T-helper 2 cell (primary cell): ENCODE measurements around the gene MAGEB16.

Source experiments
- DNase-seq, 5 experiments: peaks; one replicate each; pipeline versions ENCODE4 v3.0.0 to v3.0.0-alpha.2; 2012 to 2022
- total RNA-seq, 2 donors: gene quantifications; one replicate each; lab custom pipeline; 2026; lab: John Stamatoyannopoulos, UW

Gene MAGEB16
- total RNA-seq, result 0 reads per million in 2 donors

- no peak for DNase-seq
These were observed at the start of gene MAGEB16 for GRCh38 chrX:35798042-35798441. MAGEB16 (plus strand) TSS chrX:35798342; CDS start chrX:35802197, 3,855 bp downstream.

- DNase-seq, result no peak
These were observed 24.1 kb upstream of the MAGEB16 start for GRCh38 chrX:35773958-35774564.

GRCh38 chrX:35785075-35785474, 13.1 kb upstream of the MAGEB16 start:
- DNase-seq, result no peak

GRCh38 chrX:35786271-35786670, 11.9 kb upstream of the MAGEB16 start:
- no peak for DNase-seq

- no peak for DNase-seq
These were observed 10.3 kb upstream of the MAGEB16 start for GRCh38 chrX:35787867-35788266.

- no peak for DNase-seq
These were observed 2.3 kb downstream of the MAGEB16 start for GRCh38 chrX:35800474-35800873.

GRCh38 chrX:35809781-35810180, 11.6 kb downstream of the MAGEB16 start:
- DNase-seq, result no peak

- no peak for DNase-seq
These were observed 21.1 kb downstream of the MAGEB16 start for GRCh38 chrX:35819241-35819640.

- no peak for DNase-seq
These were observed 28.4 kb downstream of the MAGEB16 start for GRCh38 chrX:35826503-35826902.

GRCh38 chrX:35829501-35829900, 31.4 kb downstream of the MAGEB16 start:
- DNase-seq, result no peak

- no peak for DNase-seq
These were observed 43.7 kb downstream of the MAGEB16 start for GRCh38 chrX:35841872-35842271.

- no peak for DNase-seq
These were observed 44.5 kb downstream of the MAGEB16 start for GRCh38 chrX:35842674-35843073.

GRCh38 chrX:35847736-35848135, 49.6 kb downstream of the MAGEB16 start:
- no peak for DNase-seq
